Measurements from ENCODE around the gene ZBTB17.
"Not testable (repeated sequence)": the region's sequence is repeated elsewhere in the genome, so short reads cannot be mapped to it uniquely, and the experiment has no call there.

Gene ZBTB17

GRCh38 chr1:16010837-16011236 lies 34.9 kb upstream of the ZBTB17 start:
- no peak for FAIRE-seq

- no peak for FAIRE-seq
Observed at GRCh38 chr1:16009678-16010077, 33.8 kb upstream of the ZBTB17 start.

GRCh38 chr1:16009030-16009460 lies 33.1 kb upstream of the ZBTB17 start:
- FAIRE-seq = peak; percentile 13

GRCh38 chr1:16007671-16008341 lies 31.9 kb upstream of the ZBTB17 start:
- FAIRE-seq = no peak

GRCh38 chr1:16006552-16007485 lies 30.9 kb upstream of the ZBTB17 start:
- FAIRE-seq = no peak

GRCh38 chr1:16006010-16006409 lies 30.1 kb upstream of the ZBTB17 start:
- no peak for FAIRE-seq

GRCh38 chr1:16005597-16005996 lies 29.7 kb upstream of the ZBTB17 start:
- FAIRE-seq = no peak

- not testable (repeated sequence) for FAIRE-seq
Observed at GRCh38 chr1:16001274-16001673, 25.4 kb upstream of the ZBTB17 start.

- no peak for FAIRE-seq
Observed at GRCh38 chr1:15998929-15999328, 23.0 kb upstream of the ZBTB17 start.

- no peak for FAIRE-seq
Observed at GRCh38 chr1:15997637-15998280, 21.9 kb upstream of the ZBTB17 start.

GRCh38 chr1:15997076-15997585 lies 21.2 kb upstream of the ZBTB17 start:
- FAIRE-seq = no peak

GRCh38 chr1:15994590-15995351 lies 18.9 kb upstream of the ZBTB17 start:
- no peak for FAIRE-seq

GRCh38 chr1:15994081-15994480 lies 18.2 kb upstream of the ZBTB17 start:
- FAIRE-seq = no peak

GRCh38 chr1:15993666-15994065 lies 17.8 kb upstream of the ZBTB17 start:
- FAIRE-seq = no peak

GRCh38 chr1:15992582-15993500 lies 16.9 kb upstream of the ZBTB17 start:
- FAIRE-seq = no peak

- no peak for FAIRE-seq
Observed at GRCh38 chr1:15992187-15992553, 16.3 kb upstream of the ZBTB17 start.

GRCh38 chr1:15991427-15992186 lies 15.7 kb upstream of the ZBTB17 start:
- no peak for FAIRE-seq

- FAIRE-seq = no peak
Observed at GRCh38 chr1:15989776-15990175, 13.9 kb upstream of the ZBTB17 start.

GRCh38 chr1:15988856-15989736 lies 13.2 kb upstream of the ZBTB17 start:
- no peak for FAIRE-seq
